Stromal cell of bone marrow (primary cell): Measurements from ENCODE around the gene EPC2.

ENCODE experiments used
- DNase-seq: peaks from one replicate; pipeline ENCODE4 v3.0.0-alpha.2; 2012; ENCODE audit warnings: low read depth

Gene EPC2, protein sequence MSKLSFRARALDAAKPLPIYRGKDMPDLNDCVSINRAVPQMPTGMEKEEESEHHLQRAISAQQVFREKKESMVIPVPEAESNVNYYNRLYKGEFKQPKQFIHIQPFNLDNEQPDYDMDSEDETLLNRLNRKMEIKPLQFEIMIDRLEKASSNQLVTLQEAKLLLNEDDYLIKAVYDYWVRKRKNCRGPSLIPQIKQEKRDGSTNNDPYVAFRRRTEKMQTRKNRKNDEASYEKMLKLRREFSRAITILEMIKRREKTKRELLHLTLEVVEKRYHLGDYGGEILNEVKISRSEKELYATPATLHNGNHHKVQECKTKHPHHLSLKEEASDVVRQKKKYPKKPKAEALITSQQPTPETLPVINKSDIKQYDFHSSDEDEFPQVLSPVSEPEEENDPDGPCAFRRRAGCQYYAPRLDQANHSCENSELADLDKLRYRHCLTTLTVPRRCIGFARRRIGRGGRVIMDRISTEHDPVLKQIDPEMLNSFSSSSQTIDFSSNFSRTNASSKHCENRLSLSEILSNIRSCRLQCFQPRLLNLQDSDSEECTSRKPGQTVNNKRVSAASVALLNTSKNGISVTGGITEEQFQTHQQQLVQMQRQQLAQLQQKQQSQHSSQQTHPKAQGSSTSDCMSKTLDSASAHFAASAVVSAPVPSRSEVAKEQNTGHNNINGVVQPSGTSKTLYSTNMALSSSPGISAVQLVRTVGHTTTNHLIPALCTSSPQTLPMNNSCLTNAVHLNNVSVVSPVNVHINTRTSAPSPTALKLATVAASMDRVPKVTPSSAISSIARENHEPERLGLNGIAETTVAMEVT

GRCh38 chr2:148643998-148644882 lies at the start of gene EPC2:
TSS of gene EPC2 (plus strand) at chr2:148644751. CDS start at chr2:148645018, 267 bp downstream.
- DNase-seq = peak; percentile 59

GRCh38 chr2:148596018-148596417 lies 48.5 kb upstream of the EPC2 start:
- DNase-seq = no peak

DNA sequence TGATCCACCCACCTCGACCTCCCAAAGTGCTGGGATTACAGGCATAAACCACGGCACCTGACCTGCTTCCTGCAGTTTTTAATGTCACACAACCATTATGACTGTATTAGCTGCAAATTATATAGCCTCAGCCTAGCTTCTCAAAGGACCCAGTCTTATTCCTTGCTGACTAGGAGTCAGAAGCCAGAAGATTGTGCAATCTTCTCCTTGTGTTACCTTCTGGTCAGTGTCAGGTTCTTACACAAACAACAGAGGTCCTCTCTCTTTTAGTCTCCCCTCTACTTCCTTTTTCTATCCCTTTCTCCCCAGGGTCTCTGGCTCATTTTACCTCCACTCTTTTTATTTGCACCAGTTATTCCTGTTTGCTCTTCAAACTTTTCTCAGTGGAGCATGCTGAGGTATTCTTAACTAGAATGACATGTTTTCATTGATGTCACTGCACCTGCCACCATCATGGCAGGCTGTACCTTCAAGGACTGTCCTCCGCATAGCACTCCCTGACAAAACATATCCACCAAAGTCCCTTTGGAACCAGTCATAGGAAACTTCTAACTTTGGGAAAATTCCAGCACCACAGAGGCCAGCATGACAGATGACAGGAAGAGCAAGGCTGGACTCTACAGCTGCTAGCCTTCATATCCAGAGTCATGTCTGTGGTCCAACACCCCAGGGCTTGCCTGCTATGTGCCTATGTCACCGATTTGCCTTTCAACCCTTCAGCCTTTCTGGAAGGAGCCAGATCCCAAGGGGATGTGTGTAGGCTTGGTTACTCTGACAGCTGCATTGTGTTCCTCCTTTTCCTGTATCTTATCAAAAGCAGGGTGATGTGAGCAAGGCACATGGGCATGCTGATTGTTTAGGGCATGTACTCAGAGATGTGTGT lies 45.2 kb upstream of the EPC2 start:
- DNase-seq = no peak

- no peak for DNase-seq
Measured at GRCh38 chr2:148602885-148603561, 41.5 kb upstream of the EPC2 start.

- DNase-seq = no peak
Measured at GRCh38 chr2:148603562-148603920, 41.0 kb upstream of the EPC2 start.

GRCh38 chr2:148604927-148605326 lies 39.6 kb upstream of the EPC2 start:
- no peak for DNase-seq

DNA sequence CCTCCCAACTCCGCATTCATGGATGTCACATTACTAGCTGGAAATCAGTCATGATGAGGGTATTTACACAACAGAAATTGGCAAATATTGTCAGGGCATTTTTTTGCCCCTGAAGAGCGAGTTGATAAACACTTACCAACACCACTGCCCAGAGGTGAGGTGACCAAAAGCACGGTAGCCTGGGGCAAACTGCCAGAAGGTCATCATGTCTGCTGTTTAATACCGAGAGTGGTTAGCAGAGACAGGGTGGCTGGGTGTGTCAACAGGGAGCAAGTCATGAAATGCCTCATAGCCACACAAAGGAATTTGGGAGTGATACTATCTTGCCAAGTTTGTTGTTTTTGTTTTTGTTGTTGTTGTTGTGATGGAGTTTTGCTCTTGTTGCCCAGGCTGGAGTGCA lies 37.0 kb upstream of the EPC2 start:
- DNase-seq = no peak

GRCh38 chr2:148613231-148614013 lies 31.1 kb upstream of the EPC2 start:
- no peak for DNase-seq

DNA sequence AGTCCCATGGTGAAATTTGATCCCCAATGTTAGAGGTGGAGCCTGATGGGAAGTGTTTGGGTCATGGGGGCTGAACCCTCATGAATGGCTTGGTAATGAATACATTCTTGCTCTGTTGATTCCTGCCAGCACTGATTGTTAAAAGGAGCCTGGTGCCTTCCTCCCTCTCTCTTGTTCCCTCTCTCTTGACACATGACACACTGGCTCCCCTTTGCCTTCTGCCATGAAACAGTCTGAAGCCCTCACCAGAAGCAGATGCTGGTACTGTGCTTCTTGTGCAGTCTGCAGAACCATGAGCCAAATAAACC lies 30.6 kb upstream of the EPC2 start:
- DNase-seq = peak; percentile 25

- no peak for DNase-seq
Measured at GRCh38 chr2:148614322-148615049, 30.1 kb upstream of the EPC2 start.

DNA sequence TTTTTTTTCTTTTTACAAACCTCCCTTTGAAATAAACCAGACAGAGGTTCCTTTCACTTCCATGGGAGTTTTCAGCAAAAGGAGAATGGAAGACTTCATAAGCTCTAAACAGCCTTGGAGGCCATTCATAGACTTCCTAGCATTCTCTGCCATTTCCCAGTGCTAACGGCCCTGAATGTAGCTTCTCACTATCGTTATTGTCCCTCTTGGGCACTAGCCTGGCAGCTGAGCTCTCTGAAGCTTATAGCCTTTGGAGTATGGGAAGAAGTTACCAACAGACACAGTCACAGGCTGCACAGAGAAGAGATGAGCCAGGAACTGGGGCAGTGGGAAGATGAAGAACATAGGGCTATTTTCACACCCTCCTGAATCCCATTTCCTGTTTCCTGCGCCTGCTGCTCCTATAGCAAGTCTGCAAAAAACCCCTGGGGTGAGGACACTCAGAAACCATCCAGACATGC lies 29.1 kb upstream of the EPC2 start:
- no peak for DNase-seq

- no peak for DNase-seq
Measured at GRCh38 chr2:148616662-148617061, 27.9 kb upstream of the EPC2 start.

DNA sequence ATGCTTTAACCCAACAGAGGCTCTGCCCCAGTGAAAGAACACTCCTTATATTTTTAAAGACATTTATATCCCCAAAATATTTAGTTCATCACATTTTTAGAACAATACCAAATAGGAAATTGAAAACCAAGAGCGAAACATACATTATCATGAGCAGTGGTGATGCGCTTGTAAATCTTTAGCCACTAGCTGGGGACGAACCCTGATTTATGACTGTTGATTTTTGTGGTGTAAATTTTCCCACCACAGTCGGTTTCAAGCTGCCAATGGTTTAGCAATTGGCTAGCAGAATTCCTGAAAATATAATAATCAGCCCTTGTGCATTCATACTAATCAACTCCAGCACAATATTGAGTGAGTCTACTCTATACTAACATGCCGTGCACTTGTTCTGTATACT lies 27.3 kb upstream of the EPC2 start:
- no peak for DNase-seq

DNA sequence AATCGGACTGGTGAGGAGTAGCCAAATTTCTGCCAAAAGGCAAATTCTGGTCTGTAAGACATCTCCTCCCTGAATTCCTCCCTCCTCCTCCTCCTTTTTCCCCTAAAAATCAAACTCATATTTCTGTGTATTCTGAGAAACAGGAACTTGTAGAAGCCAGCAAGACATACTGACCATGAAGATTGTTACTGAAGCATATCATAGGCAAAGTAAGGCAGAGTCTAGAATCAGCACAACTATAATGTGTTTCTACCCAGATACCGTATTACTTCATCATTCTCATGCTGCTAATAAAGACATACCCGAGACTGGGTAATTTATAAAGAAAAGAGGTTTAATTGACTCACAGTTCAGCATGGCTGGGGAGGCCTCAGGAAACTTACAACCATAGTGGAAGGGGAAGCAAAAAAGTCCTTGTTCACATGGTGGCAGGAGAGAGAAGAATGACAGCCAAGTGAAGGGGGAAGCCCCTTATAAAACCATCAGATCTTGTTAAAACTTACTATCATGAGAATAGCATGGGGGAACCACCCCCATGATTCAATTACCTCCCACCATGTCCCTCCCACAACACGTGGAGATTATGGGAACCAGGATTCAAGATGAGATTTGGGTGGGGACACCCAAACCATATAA lies 24.9 kb upstream of the EPC2 start:
- DNase-seq = no peak

DNA sequence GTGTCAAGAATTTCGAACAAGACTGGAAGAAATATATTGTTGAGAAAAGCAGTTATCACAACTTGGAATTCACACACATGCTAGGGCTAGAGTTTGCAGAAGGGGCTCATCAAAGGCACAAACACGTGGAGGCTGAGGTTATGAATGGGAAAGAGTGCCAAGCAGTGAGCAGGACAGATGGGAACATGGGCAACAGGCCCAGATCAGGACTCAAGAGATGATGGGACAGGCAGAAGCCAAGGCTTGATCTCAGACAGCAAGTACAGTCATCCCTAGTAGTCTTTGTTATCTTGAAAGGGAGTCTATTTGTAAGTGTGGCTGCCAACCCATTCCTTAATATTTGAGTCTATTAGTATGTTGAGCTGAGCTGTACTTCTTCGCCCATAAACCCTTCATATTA lies 22.2 kb upstream of the EPC2 start:
- DNase-seq = no peak

GRCh38 chr2:148623086-148623485 lies 21.5 kb upstream of the EPC2 start:
- no peak for DNase-seq

- DNase-seq = no peak
Measured at GRCh38 chr2:148627224-148627623, 17.3 kb upstream of the EPC2 start.

DNA sequence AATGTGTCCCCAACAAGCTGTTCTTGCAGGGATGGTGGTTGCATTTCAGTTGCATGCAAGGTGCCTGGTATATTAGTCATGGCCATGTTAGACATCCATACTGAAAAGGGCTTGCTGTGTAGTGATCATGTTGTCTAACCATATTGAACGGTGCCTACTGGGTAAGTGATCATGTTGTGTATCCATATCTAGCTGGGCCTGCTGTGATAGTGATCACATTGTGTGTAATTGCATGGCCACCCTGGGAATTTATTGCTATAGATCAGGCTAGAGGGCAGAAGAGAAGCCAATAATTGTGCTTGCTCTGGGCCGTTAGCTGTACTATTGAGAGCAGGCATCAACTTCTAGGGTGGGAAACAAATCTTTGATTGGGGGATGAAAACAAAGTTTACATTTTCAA lies 9.8 kb upstream of the EPC2 start:
- DNase-seq = no peak

DNA sequence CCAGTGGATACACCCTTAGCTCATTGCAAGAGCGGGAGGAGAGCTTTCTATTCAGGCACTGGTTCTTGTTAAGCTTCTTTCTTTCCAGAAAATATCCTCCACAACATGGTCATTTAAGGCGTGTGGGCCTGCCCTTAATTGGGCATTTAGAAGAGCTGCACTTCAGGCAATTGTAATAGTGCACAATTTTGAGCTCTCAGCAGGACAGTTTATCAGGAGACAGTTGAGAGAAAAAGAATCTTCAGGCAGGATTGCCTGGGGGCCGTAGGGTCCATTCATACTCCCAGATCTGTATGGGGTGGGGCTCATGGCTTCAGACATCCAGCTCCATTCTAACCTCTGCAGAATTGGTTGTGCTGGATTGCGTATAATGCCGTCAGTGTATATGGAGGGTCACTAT lies 6.0 kb upstream of the EPC2 start:
- DNase-seq = no peak
